HG03342 (cell line): Measurements from ENCODE around the gene METTL23.
A peak's percentile ranks its signal among the peaks of the same experiment; 100 is the strongest.
"Not testable (repeated sequence)": the region's sequence is repeated elsewhere in the genome, so short reads cannot be mapped to it uniquely, and the experiment has no call there.

Experiments
- ATAC-seq: cut with Tn5 transposase; IDR thresholded peaks from one replicate; pipeline ENCODE4 v1.9.1; 2021; ENCODE audit warnings: mild to moderate bottlenecking, moderate library complexity; ENCODE audit not compliant: unreplicated experiment

The METTL23 gene

DNA sequence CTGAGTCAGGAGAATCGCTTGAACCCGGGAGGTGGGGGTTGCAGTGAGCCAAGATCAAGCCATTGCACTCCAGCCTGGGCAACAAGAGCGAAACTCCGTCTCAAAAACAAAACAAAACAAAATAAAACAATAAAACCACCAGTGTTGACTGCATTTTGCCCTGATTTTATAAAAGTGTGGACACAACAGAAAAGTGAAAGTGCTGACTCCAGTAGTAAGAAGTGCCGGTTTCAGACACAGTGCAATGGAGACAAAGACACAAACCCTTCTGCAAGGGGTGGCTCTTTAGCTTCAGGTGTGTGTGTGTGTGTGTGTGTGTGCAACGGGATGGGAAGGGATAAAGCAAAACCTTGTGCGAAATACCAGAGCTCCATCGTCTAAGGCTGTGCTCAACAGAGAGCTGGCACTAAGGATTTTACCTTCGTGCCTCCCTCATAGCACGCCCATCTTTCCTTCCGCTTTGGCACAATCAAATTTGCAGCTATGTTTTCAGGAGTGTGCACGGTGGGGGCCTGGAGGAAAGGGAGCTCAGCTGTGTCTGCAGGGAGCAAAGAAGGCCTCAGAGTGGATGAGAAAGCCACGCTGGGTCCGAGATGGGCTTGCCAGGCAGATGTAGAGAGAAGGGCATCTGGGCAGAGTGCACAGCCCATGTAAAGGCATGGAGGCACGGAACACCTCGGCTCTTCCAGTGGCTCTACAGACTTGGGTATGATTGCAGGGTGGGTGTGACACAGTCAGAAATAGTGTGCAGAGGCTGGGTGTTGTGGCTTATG, 31.4 kb upstream of the METTL23 start:
- no peak for ATAC-seq

DNA sequence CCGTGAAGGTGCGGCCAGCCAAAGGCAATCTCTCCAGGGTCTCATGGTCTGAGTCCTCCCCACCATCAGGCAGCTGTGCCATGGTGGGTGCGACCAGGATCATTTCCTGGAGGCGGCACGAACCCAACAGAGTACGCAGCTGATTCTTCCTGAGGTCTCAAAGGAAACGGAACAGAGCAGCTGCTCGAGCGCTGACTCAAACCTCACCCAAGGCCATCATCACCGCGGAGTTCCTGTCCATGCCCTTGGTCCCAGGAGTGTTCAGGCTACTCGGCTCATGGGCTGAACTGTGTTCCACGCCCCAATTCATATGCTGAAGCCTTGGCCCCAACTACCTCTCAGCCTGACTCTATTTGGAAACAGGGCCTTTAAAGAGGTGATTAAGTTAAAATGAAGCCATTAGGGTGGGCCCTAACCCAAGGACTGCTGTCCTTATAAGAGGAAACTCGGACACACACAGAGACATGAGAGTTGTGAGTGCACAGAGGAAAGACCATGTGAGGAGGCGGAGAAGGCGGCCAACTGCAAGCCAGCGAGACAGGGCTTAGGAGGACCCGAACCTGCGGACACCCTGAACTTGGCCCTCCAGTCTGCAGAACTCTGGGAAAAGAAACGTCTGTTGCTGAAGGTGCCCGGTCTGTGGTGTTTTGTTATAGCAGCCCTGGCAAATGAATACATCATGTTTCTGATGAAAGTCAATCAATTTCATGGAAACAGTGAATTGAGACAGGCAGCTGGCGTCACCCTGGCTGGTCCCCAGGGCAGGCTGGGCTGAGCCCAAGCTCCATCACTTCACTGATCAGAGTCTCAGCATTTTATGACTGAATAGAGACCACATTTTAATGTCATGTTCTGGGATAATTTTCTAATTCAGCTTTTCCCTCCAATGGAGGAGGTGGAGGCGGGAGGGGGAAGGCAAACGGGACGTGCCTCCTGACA, 29.6 kb upstream of the METTL23 start:
- ATAC-seq: no peak

DNA sequence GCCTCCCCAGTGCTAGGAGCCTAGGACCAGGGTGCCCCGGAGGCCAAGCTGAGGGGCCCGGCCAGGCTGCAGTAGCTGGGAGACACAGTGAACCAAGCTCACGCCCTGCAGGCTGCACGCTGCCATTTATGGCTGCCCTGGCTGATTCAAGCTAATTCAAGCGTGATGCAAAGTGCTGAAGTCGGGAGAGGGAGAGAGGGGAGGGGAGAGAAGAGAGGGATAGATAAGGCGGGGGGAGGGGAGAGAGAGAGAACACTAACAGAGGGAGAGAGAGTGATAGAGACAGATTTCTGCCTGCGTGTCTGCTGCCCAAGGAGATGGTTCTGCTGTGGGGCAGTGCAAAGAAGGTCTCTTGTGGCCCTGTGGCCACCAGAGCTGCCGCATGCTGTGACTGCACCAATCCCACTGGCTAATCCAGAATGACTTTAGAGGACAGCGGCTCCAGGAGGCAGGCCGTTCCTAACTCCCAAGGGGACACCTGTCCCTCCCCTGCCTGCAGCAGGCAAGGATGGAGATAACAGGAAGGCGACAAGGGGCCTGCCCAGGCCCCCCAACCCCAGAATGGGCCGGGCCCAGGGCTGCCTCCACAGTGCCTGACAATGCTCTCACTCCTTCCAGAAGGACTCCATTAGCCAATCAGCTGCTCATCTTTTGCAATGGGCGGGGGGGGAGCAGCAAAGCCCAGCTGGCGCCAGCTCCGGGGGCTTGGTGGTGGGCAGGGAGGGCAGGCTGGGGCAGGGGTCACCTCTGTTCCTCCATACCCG, 28.8 kb upstream of the METTL23 start:
- no peak for ATAC-seq

DNA sequence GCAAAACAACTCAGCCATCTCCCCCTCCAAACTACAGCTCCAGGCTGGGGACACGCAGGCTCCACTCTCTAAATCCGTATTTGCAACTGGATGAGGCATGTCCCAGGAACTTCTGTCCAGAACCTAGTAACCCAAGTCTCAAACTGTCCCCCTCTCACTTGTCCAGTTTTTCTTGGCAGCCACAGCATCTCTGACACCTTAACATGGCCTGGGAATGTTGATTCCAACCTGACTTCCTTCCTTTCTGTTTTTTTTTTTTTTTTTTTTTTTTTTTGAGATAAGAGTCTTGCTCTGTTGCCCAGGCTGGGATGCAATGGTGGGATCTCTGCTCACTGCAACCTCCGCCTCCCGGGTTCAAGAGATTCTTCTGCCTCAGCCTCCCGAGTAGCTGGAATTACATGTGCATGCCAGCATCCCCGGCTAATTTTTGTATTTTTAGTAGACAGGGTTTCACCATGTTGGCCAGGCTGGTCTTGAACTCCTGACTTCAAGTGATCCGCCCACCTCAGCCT, 28.1 kb upstream of the METTL23 start:
- not testable (repeated sequence) for ATAC-seq

DNA sequence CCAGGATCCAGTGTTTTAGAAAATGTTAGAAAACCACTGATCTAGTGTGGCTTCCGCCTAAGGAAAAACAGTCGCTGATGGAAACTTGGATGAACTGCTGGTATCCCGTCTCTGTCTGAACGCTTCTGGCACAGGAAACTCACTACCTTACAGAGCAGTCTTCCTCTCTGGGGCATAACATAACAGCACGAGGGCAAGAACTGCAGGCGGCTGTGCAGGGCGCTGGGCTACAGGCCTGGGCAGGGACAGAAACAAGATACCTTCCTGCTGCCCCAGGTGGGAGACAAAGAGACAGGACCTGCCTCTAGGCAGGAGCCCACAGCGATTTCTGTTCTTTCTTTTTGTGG, 26.4 kb upstream of the METTL23 start:
- ATAC-seq: no peak

DNA sequence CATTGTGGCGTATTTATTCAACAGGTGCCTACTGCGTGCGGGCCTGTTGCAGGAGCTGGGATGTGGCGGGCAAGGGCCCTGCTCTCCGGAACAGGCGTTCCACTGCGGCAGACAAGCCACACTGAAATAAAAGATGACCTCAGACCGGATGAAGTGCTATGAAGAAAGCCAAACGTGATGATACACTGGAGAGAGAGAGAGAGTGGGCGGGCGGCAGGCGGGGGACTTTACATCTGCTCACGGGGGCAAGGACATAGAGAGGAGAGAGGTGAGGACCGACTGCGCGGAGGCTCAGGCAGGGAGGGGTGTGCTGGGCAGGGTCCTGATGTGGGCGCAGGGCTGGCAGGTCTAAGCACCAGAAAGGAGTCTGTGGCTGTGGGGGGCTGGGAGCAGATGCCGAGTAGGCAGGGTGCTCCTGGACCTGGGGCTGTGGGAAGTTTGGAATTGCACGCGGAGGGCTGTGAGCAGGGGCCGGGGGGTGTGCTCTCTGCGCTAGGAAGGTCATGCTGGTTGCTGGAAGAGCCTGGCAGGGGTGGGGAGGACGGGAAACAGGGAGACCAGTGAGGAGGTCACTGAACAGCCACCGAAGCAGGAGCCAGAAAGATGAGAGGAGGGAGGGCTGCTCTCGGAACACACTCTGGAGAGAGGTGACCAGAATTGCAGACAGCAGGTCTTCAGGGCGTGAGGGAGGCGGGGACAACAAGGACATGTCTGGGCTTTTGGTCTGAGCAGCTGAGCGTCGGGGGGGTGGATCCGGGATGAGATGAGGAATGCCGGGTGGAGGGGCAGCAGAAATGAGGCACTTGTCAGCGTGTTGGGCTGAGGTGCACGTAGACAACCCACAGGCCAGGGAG, 25.8 kb upstream of the METTL23 start:
- ATAC-seq: no peak

DNA sequence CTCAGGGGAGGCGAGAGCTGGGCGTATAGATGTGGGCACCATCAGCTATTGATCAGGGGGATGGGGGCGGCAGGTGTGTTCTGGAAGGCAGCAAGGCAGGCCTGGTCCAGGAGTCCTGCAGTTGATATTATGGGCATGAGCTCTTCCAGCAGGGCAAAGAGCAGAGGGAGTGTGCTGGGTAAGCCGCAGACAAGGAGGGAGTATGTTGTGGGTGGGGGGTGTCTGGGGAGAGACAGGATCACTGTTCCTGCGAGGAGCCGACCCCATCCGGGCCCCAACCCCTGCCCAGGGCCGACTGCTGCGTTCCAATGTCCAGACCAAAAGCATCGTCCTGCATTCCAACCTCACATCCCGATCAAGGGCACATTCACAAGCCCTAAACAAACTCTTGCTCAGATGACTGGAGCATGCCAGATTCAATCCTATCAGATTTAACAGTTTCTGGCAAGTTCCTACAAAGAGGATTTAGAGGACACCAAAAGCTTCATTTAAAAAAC, 25.1 kb upstream of the METTL23 start:
- ATAC-seq: no peak

DNA sequence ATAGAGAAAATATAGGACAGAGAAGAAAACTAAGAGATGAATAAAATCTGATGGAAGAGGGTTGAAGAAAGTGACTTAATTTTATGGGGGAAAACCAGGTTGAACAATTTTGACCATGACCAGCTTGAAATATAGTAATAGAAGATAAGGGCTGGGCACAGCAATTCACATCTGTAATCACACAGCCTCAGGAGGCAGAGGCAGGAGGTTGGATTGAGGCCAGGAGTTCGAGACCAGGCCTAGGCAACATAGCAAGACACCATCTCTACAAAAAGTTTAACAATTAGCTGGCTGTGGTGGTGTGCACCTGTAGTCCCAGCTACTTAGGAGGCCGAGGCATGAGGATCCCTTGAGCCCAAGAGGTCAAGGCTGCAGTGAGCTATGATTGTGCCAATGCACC, 24.6 kb upstream of the METTL23 start:
- ATAC-seq: no peak

DNA sequence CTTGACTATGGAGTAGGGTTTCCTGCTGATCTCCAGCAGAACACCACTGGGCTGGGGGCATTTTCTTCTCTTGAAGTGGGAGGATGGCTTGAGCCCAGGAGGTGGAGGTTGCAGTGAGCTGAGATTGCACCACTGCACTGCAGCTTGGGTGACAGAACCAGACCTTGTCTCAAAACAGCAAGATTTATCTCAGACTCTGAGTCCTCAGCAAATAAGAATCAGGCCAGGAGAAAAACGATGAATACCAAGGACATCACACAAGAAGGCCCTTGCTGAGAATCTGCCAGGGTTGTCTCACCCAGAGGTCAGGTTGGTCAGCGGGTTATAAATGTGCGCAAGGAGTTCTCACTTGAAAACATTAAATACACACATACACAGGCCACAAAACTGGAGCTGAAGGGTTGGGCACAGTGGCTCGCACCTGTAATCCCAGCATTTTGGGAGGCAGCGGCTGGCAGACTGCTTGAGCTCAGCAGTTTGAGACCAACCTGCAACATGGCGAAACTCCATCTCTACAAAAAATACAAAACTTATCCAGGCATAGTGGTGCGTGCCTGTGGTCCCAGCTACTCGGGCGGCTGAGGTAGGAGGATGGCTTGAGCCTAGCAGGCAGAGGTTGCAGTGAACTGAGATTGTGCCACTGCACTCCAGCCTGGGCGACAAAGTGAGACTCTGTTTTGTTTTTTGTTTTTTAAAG, 23.6 kb upstream of the METTL23 start:
- ATAC-seq: no peak

DNA sequence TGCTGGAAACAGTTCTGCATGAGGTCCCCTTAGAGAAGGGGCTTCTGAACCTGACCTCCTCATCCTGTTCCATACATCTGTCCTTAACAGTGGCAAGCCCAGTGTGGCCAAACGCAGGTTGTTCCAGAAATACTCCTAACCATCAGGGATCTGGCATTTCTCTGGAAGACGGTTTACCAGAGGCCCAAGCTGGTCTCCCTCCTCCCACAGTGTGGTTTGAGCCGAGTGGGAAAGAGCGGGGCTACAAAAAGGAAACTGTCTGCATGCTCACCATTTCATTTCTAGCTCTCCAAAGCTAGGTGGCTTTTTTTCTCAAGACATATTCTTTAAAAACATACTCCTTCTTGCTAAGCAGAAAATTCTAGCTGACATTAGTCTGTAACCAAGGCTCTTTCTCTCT, 21.8 kb upstream of the METTL23 start:
- ATAC-seq: no peak

DNA sequence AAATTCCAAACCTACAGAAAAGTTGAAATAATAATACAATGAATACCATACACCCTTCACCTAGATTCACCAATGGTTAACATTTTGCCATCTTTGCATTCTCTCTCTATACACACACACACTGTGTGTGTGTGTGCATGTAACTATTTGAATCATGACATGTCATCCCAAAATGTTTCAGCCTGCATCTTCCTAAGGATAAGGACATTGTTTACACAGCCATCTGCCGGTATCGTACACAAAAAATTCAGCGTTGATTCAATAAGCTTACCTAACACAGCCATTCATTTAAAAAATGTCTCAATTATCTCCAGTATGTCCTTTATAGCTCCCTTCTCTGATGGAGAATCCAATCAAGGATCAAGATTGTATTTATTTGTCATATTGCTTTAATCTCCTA, 19.8 kb upstream of the METTL23 start:
- ATAC-seq: no peak

DNA sequence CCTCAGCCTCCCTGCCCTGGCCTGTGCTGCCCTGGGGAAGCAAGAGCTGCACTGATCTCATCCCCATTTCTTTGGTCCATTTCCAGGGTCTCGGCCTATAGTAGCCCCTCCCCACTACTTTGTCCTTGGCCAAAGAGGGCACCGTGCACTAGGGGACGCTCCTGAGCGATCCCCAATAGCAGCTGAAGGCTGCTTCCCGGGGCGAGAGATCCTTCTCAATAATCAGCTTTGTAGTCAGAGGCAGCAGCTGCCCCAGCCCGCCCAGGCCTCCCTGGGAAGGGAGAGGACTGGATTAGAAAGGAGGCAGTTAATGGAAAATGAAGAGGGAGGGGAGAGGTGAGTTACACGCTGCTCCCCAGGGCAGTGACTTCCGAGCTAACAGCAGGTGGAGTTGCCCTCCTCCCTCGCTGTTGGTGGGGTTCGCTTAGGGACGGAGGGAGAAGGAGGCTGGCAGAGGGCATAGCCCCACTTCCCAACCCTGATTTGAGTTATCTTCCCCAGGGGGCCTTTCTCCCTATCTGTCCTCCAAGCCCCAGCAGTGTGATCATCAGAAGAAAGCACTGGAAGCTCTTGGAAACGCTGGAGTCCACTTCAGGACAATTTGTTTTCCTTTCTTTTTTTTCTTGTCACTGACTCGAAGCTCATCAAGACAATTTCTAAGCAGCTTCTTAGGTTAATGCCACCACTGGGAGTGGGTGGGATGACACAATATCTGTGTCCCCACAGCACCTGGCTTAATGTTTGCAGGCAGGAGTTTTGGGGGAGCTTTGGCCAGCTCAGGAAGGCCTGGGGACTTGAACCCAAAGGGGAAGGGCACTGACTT, 18.4 kb upstream of the METTL23 start:
- no peak for ATAC-seq

DNA sequence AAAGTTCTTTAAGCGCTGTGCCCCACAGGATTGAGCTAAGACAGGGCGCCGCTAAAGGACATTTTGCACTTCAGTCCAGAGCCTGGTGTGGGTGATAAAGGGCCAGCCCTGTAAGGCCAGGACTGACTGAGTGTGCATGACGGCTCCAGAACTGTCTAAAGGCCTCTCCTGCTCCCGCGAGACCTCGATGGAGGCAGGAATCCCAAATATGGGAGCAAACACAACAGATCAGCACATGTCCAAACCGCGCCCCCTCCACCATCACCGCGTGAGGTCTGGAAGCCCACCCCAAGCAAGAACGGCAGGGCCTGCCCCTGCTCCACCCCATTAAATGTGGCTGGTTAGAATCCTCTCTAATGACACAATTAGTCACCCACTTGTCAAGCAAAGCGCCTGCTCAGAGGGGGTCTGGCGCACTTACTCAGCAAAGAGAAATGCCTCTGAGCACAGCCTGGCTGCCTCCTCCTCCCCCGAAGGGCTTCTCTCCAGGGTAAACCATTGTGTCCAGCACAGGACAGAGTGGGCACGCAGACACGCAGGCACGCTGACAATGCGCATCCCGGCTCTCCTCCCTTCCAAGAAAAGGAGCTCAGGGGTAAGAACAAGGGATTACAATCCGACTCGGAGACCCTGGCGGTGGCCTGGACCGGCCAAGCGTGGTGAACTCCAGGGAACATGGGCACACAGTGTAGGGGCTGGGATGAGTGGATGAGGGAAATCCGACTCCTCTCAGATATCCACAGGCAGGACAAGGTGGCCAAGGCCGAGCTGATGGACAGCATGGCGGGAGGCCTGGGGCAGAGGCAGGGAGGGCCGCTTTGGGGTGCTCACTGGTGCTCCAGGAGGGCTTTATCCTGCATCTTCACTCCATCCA, 17.3 kb upstream of the METTL23 start:
- no peak for ATAC-seq

DNA sequence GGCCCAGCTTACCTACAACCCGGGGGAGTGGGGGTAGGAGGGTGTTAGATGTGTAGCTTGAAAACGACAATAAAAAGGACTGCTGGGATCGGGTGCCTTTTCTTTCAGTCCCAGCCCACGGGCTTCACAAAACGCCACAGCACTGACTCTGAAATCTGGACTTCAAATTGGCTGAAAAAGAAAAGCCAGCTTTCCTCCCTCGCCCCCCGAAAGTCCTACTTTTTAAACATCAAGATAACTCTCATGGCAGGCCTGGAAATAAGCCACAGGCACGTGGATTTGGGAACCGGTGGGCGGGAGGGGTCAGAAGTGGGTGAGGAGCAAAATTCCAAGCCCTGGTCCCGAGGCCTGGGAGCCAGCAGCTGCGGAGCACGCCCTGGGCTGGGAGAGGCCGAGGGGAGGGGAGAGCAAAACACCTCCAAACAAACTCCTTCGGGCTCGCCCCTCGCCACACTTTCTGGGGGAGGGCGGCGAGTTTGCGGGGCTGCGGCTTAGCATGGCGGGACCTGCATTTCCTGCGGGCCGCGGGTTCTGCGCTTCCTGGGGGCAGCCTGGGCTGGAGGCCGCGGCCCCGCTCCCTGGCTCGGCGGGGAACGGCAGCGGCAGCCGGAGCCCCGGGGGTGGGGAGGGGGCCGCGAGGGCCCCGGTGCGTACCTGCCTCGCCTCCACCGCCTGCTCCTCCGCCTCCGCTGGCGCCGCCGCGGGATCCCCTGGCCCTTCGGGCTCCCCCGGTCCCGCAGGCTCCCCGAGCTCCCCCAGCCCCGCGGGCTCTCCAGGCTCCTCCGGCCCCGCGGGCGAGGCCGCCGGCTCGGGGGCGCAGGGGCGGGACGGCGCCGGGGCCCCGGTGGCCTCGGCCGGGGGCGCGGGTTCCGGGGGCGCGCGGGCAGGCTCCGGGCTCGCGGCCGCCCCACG, 16.4 kb upstream of the METTL23 start:
- peak; percentile 20 for ATAC-seq

DNA sequence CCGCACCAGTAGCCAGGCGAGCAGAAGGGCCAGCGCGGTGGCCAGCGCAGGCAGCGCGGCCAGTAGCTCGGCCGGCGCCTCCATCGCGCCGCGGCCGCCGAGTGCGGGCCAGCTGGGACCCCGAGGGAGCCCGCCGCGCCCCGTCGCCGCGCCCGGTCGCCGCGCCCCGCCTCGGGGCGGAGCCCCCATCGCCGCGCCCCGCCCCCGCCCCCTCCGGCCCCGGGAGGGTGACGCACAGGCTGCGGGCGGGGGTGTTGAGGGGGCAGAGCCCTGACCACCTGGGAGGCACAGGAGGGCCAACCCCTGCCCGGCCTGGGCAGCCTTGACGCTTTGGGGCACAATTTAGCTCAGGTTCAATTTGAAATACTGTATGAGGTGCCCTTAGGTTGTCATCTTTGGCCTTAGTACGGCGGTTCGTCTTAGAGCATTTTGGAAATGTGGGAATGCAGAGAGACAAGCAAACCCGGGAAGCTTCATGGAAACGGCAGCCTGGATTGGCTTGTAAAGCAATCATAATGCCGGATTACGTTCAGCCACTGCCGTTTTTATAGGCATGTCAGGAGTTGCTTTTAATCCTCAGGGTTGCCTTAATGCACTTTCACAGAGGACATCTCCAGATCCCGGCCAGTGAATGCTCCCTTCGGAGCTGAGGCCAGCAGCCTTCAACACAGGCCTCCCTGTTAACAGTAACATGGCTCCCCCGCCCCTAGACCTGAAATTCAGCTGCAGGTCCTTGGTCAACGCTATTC, 15.6 kb upstream of the METTL23 start, which contains the start of gene MXRA7:
MXRA7 (minus strand) TSS at position 103 of the 749 bp plus-strand sequence; CDS start at position 84, 19 bp downstream.
- ATAC-seq: peak; percentile 51

DNA sequence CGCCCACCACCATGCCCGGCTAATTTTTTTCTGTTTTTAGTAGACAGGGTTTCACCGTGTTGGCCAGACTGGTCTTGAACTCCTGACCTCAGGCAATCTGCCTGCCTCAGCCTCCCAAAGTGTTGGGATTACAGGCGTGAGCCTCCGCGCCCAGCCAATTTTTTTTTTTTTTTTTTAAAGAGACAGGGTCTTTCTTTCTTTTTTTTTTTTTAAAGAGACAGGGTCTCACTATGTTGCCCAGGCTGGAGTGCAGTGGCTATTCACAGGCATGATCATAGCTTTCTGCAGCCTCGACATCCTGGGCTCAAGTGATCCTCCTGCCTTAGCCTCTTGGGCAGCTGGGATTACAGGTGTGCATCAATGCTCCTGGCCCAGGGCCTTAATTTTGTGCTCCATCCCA, 14.3 kb upstream of the METTL23 start:
- not testable (repeated sequence) for ATAC-seq
